Skeletal muscle cell (primary cell): ENCODE results near the gene SLCO1A2.
"Not testable (repeated sequence)": the region's sequence is repeated elsewhere in the genome, so short reads cannot be mapped to it uniquely, and the experiment has no call there.

Source experiments
- DNase-seq: peaks from one replicate; pipeline ENCODE4 v3.0.0-alpha.2; 2010; ENCODE audit warnings: low read depth
- H3K4me3 ChIP-seq: 2 replicates; pipeline ENCODE4 v1.5.1; 2011; ENCODE audit warnings: low read depth, mild to moderate bottlenecking, control low read depth, low read length, moderate library complexity

SLCO1A2 gene

DNA sequence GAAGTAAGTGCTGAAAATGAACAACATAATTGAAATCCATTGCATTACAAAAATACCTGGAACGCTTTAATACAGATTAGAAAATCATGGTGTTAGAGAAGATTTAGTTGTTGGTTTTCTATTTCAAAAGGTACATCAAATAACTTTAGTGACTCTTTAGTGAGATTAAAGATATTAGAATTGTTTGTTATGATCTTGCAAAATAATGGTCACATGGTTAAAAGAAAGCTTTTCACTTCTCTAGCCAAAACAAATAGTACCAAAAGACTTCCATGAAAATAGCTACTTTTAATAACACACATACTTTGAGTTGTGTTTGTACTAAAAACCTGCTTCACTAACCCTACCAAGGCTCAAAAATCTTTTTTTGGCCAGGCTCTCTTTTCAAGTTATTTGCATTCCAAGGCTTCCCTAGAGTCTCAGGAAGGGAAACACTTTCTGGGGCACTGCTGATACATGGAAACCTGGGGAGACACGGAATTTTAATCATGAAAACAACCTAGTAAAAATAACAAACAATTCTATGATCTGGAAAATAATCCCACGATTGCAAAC is at the start of gene SLCO1A2:
Gene SLCO1A2 (minus strand): TSS at position 147 of the 555 bp plus-strand sequence. CDS start 270 bp downstream, outside the sequence.
- DNase-seq = no peak
- H3K4me3 ChIP-seq = no peak within 1 kb of the TSS

GRCh38 chr12:21384261-21384660 is 49.5 kb upstream of the SLCO1A2 start:
- no peak for DNase-seq
- no peak overlapping the region for H3K4me3 ChIP-seq

DNA sequence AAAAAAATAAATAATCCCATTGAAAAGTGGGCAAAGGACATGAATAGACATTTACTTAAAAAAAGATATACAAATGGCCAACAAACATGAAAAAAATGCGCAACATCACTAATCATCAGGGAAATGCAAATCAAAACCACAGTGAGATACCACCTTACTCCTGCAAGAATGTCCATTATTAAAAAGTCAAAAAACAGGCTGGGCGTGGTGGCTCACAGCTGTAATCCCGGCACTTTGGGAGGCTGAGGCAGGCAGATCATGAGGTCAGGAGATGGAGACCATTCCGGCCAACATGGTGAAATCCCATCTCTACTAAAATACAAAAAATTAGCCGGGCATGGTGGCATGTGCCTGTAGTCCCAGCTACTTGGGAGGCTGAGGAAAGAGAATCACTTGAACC is 46.6 kb upstream of the SLCO1A2 start:
- DNase-seq = not testable (repeated sequence)

DNA sequence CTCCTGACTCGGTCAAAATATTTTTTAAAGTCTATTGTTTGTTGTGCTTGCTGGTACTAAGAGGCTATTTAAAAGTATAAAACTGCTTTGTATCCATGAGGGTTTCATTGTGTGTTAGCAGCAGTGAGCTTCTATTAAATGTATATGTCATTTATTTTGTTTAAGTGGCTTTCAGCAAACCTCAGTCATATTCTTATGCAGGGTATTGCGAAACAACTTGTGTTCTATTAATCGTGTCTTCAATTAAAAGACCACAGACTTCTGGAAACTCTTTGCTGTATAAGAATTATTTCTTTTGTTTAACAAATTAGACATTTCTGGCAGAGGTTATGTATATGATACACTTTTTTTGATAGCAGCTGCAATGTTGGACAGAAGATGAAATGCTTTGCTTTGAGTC is 44.5 kb upstream of the SLCO1A2 start:
- no peak overlapping the region for H3K4me3 ChIP-seq
- DNase-seq = no peak

More for the DNA sequence above, 46.6 kb upstream of the SLCO1A2 start:
- H3K4me3 ChIP-seq = not testable (repeated sequence)

DNA sequence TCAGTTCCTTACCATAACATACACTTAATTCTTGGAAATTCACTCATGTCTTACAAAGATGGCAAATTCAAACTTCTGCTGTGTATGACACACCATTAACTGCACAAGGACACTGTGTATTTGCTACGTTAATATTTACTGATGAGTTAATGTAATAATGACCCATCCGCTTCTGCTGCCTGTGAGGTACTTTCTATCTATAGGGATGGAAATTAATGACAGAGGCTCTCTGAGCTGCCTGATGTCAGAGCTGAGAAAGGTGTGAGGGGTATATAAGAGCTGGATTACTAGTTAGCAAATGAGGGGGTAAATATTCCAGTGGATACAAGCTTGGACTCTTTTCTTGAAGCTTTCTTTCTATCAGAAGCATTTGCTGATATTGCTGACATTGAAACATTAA is 37.9 kb upstream of the SLCO1A2 start, which contains the start of gene IAPP:
Gene IAPP (plus strand): TSS at position 301 of the 400 bp plus-strand sequence. CDS start 450 bp downstream, outside the sequence.
- DNase-seq = no peak
- H3K4me3 ChIP-seq = no peak within 1 kb of the TSS

DNA sequence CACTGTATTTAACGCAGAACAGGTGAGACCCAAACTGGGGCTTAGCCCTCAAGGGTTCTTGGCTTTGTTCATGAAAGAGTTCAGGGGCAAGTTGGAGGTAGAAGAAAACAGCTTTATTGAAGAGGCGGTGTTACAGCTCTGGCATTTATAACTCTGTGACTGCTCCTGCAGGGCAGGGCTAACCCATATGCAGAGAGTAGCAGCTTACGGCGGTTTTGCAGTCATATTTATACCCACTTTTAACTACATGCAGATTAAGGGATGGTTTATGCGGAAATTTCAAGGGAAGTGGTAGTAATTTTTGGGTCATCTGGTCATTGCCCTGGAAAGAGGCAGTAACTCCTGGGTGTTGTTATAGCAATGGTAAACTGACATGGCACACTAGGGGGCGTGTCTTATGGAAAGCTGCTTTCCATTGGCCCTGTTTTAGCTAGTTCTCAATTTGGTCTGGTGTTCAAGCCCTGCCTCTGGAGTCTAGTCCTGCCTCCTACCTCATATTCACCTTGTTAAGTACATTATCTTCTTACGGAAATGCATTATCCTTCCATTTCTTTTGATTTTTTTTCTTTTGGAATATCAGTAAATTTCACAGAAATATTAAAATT is 36.2 kb upstream of the SLCO1A2 start:
- no peak overlapping the region for H3K4me3 ChIP-seq
- no peak for DNase-seq

DNA sequence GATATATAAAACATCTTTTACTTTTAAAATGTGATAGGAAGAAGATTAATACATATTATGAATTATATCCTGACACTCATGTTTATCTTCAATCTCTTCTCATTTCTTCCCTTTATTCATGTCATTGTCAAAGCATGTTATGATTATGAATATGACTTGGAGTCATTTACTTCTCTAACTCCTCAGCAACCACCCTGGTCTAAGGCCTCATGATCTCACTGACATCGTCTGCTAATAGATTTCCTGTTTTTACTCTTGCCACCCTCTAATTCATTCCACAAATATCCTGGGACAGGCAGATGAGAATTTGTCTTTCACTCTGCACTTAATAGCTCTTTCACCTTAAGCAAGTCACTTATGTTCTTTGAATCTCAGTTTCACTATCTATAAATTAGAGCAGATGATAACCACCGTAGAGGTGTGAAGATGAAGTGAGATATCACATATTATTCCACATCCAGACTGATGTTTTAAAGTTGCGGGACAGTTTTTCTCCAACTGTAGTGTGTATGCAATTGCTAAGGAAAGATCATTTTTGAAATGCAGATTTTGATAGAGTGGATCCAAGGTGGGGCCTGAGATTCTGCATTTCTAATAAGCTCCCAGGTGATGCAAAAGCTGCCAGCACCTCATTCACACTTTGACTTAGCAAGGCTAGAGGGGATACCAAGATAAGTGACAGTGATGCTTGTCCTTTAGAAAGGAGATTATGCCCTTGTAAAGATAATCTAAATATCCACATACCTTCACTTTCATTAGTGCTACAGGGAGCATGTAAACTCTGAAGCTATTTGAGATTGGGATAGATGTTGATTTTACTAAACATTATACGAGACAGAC is 34.6 kb upstream of the SLCO1A2 start:
- no peak overlapping the region for H3K4me3 ChIP-seq
- DNase-seq = no peak

DNA sequence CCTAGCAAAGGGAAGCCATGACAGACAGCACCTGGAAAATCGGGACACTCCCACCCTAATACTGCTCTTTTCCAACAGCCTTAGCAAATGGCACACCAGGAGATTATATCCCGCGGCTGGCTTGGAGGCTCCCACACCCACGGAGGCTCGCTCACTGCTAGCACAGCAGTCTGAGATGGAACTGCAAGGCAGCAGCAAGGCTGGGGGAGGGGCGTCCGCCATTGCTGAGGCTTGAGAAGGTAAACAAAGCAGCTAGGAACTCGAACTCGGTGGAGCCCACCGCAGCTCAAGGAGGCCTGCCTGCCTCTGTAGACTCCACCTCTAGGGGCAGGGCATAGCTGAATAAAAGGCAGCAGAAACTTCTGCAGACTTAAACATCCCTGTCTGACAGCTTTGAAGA is 25.9 kb upstream of the SLCO1A2 start:
- not testable (repeated sequence) for H3K4me3 ChIP-seq

DNA sequence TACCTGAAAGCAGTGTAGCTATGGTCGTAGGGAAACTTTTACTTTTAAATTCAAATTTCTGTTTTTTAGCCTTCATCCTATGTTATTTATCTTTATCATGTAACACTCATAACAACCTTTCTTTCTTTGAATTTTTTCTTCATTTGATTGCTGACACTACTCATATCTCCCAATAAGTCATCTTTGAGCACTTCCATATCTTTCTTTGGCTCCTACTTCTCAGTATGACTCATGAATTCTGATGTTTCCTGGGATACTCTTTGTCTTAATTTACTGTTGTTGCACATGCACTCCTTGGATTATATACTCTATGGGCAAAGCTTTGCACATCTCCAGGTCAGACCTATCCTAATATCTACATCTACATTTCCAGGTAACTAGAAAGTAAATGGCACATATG is 19.9 kb upstream of the SLCO1A2 start:
- H3K4me3 ChIP-seq = no peak overlapping the region
- DNase-seq = no peak

More for the DNA sequence above, 25.9 kb upstream of the SLCO1A2 start:
- DNase-seq = not testable (repeated sequence)

DNA sequence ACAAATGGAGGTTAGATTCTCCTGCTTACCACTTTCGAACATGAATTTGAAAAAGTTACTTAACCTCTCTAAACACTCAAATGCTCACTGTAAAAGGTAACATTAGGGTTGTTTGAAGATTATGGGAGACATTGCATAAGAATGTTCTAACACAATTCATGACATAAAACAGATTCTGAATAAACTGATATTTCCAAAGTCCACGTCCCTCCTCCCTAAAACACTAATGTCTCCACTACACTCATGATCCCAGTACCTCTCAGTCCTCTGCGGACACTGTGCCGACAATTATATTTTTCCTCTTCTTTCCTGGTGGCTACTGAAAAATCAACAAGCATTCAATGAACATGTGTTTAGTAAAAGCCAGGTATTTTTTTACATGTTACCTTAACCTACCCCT is 19.2 kb upstream of the SLCO1A2 start:
- no peak for DNase-seq
- no peak overlapping the region for H3K4me3 ChIP-seq

GRCh38 chr12:21353487-21353886 is 18.8 kb upstream of the SLCO1A2 start:
- DNase-seq = no peak
- no peak overlapping the region for H3K4me3 ChIP-seq

- no peak for DNase-seq
- H3K4me3 ChIP-seq = no peak overlapping the region
Measured at GRCh38 chr12:21350975-21351374, 16.3 kb upstream of the SLCO1A2 start.

DNA sequence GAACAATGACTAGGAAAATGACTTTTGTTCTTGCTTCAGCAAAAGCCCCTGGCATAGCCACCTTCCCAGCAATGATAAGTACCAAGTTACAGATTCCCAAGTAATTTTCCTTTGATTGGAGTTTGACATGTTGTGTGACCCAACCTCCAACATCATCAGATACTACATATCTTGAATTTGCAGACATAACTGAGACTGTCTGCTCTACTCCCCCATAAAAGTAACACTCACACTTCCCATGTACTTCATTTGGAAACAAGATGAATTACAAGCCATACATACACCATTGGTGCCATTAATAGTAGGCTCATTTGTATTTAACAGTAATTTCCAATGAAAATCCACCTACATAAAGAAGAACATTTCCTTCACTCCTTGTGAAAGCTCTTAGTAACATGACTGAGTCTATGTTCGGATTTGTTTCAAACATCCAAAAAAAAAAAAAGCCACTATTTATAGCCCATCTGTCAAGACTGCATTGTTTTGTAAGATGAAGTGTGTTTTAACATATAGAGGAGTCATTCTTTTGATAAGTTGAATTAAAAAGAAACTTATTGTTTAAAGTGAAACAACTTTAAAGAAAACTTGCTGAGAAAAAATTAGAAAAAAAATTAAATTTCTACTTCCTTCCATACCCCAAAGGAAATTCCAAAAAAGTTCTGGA is 12.0 kb upstream of the SLCO1A2 start:
- H3K4me3 ChIP-seq = no peak overlapping the region
- no peak for DNase-seq

GRCh38 chr12:21343636-21344035 is 8.9 kb upstream of the SLCO1A2 start:
- no peak for DNase-seq
- no peak overlapping the region for H3K4me3 ChIP-seq

GRCh38 chr12:21341769-21342168 is 7.1 kb upstream of the SLCO1A2 start:
- H3K4me3 ChIP-seq = no peak overlapping the region
- no peak for DNase-seq

DNA sequence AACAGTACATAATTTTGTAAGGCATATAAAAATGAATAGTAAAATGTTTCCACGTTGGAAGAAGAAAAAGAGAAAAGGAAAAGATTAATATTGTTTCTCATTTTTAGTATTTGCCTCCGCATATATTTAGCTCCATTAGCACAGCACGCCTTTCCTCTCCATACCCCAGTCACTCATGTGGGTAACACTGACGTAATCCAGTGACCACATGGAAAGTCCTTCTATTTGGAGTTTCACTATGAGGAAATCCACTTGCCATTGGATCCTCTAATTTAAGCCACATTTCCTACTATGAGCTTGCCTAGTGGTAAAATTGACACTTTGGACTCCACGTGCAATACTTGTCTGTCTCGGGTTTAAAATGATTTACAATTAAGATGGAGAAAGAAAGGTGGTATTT is 5.7 kb upstream of the SLCO1A2 start:
- DNase-seq = no peak
- H3K4me3 ChIP-seq = no peak overlapping the region

- H3K4me3 ChIP-seq = no peak overlapping the region
- no peak for DNase-seq
Measured at GRCh38 chr12:21339921-21340320, 5.2 kb upstream of the SLCO1A2 start.

DNA sequence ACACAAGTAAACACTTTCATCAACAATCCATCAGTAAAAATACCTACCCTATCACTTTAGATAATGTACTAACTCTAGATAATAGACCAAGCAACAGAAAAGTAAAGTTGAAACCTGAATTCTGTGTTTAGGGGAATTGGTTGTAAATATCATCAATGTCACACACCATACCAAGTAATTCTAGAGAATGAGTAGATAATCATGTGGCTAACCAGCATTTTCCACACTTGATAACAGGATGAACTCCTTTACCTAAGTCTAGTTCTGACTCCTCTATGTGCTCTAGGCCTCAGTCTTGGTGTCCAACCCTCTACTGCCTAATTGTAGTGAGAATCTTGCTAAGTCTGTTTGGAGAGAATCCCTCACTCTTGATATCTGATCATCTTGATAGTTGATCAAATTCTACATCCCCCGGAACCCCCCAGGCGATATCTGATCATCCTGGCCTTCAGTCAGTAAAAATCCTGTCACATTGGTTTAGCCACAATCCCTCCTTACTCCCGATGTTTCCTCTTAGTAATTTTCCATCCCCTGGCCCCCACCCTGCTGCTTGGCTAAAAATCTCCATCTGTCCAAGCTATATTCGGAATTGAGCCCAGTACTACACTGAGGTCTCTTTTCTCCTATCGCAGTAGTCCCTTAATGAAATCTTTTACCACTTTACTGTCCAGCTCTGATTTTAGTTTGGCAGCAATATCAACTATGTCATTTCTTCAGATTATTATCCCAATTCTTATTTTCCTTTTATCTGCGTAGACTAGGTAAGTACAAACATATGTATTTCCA is 3.4 kb upstream of the SLCO1A2 start:
- no peak for DNase-seq
- no peak overlapping the region for H3K4me3 ChIP-seq

GRCh38 chr12:21337453-21337852 is 2.7 kb upstream of the SLCO1A2 start:
- no peak overlapping the region for H3K4me3 ChIP-seq
- no peak for DNase-seq
